NCI-H2227 (cell line): ENCODE results near the gene SLC9B2.
A peak's percentile ranks its signal among the peaks of the same experiment; 100 is the strongest.

Experiments
- DNase-seq: peaks from one replicate; lab custom pipeline; 2025; ENCODE audit not compliant: unreplicated experiment; lab: John Stamatoyannopoulos, UW

Gene SLC9B2

GRCh38 chr4:103075894-103076746 is 441 bp downstream of the SLC9B2 start:
- DNase-seq, result peak; percentile 70

GRCh38 chr4:103075435-103075893 is 1.1 kb downstream of the SLC9B2 start:
- peak; percentile 34 for DNase-seq

GRCh38 chr4:103074744-103075434 is 1.7 kb downstream of the SLC9B2 start:
- DNase-seq, result no peak

GRCh38 chr4:103073792-103074438 is 2.6 kb downstream of the SLC9B2 start:
- DNase-seq, result no peak

- no peak for DNase-seq
Measured at GRCh38 chr4:103067841-103068547, 8.6 kb downstream of the SLC9B2 start.

- DNase-seq, result no peak
Measured at GRCh38 chr4:103060453-103061148, 16.0 kb downstream of the SLC9B2 start.

GRCh38 chr4:103054030-103054429 is 22.5 kb downstream of the SLC9B2 start:
- DNase-seq, result no peak

- DNase-seq, result no peak
Measured at GRCh38 chr4:103052779-103053178, 23.8 kb downstream of the SLC9B2 start.

GRCh38 chr4:103052145-103052544 is 24.4 kb downstream of the SLC9B2 start:
- DNase-seq, result no peak

- no peak for DNase-seq
Measured at GRCh38 chr4:103050736-103051436, 25.7 kb downstream of the SLC9B2 start.

GRCh38 chr4:103046416-103047290 is 29.9 kb downstream of the SLC9B2 start:
- DNase-seq, result peak; percentile 36

- DNase-seq, result no peak
Measured at GRCh38 chr4:103044183-103044582, 32.4 kb downstream of the SLC9B2 start.

GRCh38 chr4:103036169-103036568 is 40.4 kb downstream of the SLC9B2 start:
- no peak for DNase-seq

- DNase-seq, result peak; percentile 13
Measured at GRCh38 chr4:103032574-103032973, 44.0 kb downstream of the SLC9B2 start.

GRCh38 chr4:103030791-103031190 is 45.8 kb downstream of the SLC9B2 start:
- no peak for DNase-seq

GRCh38 chr4:103029300-103029699 is 47.3 kb downstream of the SLC9B2 start:
- no peak for DNase-seq

GRCh38 chr4:103026868-103027267 is 49.7 kb downstream of the SLC9B2 start:
- no peak for DNase-seq

- no peak for DNase-seq
Measured at GRCh38 chr4:103024996-103025395, 51.6 kb downstream of the SLC9B2 start.

- no peak for DNase-seq
Measured at GRCh38 chr4:103021120-103021519, 55.4 kb downstream of the SLC9B2 start.
